GM06990 (cell line): ENCODE measurements around the gene MGARP.

Experiments
- DNase-seq: peaks from one replicate; pipeline ENCODE4 v3.0.0-alpha.2; 2011; ENCODE audit not compliant: insufficient read length; ENCODE audit errors: extremely low read depth
- H3K27me3 ChIP-seq: replicated peaks from 2 replicates; pipeline ENCODE4 v1.6.0; 2011; ENCODE audit warnings: low read length; ENCODE audit not compliant: control insufficient read depth, insufficient read depth
- H3K36me3 ChIP-seq: 2 replicates; pipeline ENCODE4 v1.5.1; 2011; ENCODE audit warnings: low read length; ENCODE audit not compliant: control insufficient read depth, insufficient read depth
- H3K4me3 ChIP-seq: replicated peaks from 2 replicates; pipeline ENCODE4 v1.5.1; 2011; ENCODE audit warnings: low read depth, mild to moderate bottlenecking, control low read depth, low read length
- CTCF ChIP-seq: IDR thresholded peaks from 2 replicates; pipeline ENCODE4 v1.5.1; 2011; ENCODE audit warnings: low read length, control low read depth, mild to moderate bottlenecking, inconsistent platforms; ENCODE audit not compliant: insufficient read depth, poor library complexity, severe bottlenecking

MGARP gene

GRCh38 chr4:139311909-139312308, 31.9 kb upstream of the MGARP start:
- Histone ChIP-seq H3K36me3 (no peaks in the 10 kb centered on the region; the same call in 1 of the 2 replicates), H3K4me3 (no peak overlapping the region), H3K27me3 (no peaks in the 10 kb centered on the region)
- no peak for DNase-seq
- no peak for TF ChIP-seq CTCF

GRCh38 chr4:139304920-139305319, 24.9 kb upstream of the MGARP start:
- H3K27me3 ChIP-seq: no peaks in the 10 kb centered on the region
- no peaks in the 10 kb centered on the region; the same call in none of the 2 replicates for H3K36me3 ChIP-seq
- no peak overlapping the region for H3K4me3 ChIP-seq
- DNase-seq: no peak
- TF ChIP-seq CTCF: no peak

- H3K36me3 ChIP-seq: no peaks in the 10 kb centered on the region; the same call in 1 of the 2 replicates
- H3K4me3 ChIP-seq: peak within 1 kb of the TSS; percentile 86
- peak; percentile 31 for TF ChIP-seq CTCF
- H3K27me3 ChIP-seq: no peaks in the 10 kb centered on the region
- peak; percentile 77 for DNase-seq
These were observed 22.0 kb upstream of the MGARP start, which contains the start of gene NDUFC1 for GRCh38 chr4:139301821-139302611. NDUFC1 (minus strand) TSS chr4:139302477; CDS start chr4:139295798, 6,679 bp downstream.

GRCh38 chr4:139301113-139301820, 21.2 kb upstream of the MGARP start, which contains the start of gene NAA15:
NAA15 (plus strand) TSS chr4:139301505; CDS start chr4:139301778, 273 bp downstream.
- H3K36me3 ChIP-seq: no peaks in the 10 kb centered on the region; the same call in 1 of the 2 replicates

More at GRCh38 chr4:139301113-139301820, 21.2 kb upstream of the MGARP start, which contains the start of gene NAA15:
- DNase-seq: peak; percentile 96
- H3K27me3 ChIP-seq: no peaks in the 10 kb centered on the region
- peak within 1 kb of the TSS; percentile 86 for H3K4me3 ChIP-seq
- TF ChIP-seq CTCF: no peak
